ENCODE results near the gene OGT.
"Not testable (repeated sequence)": the region's sequence is repeated elsewhere in the genome, so short reads cannot be mapped to it uniquely, and the experiment has no call there.

OGT gene

GRCh38 chrX:71537743-71538142 lies 4.8 kb downstream of the OGT start:
- no peak for DNase-seq

- no peak for DNase-seq
Measured at GRCh38 chrX:71540801-71541200, 7.9 kb downstream of the OGT start.

- DNase-seq: no peak
Measured at GRCh38 chrX:71541210-71542022, 8.5 kb downstream of the OGT start.

- no peak for DNase-seq
Measured at GRCh38 chrX:71542411-71542810, 9.5 kb downstream of the OGT start.

- DNase-seq: no peak
Measured at GRCh38 chrX:71542825-71543224, 9.9 kb downstream of the OGT start.

- peak in 3 of 56 donors; percentile 1 to 6 (median 1) for DNase-seq
Measured at GRCh38 chrX:71543316-71543715, 10.4 kb downstream of the OGT start.

GRCh38 chrX:71545364-71545763 lies 12.5 kb downstream of the OGT start:
- DNase-seq: peak in 15 of 56 donors; percentile 0 to 53 (median 7)

GRCh38 chrX:71546879-71547278 lies 14.0 kb downstream of the OGT start:
- DNase-seq: no peak

- no peak for DNase-seq
Measured at GRCh38 chrX:71547339-71547738, 14.4 kb downstream of the OGT start.

GRCh38 chrX:71549986-71550385 lies 17.1 kb downstream of the OGT start:
- DNase-seq: no peak

- no peak for DNase-seq
Measured at GRCh38 chrX:71550578-71550977, 17.7 kb downstream of the OGT start.

- no peak for DNase-seq
Measured at GRCh38 chrX:71556036-71556435, 23.1 kb downstream of the OGT start.

- DNase-seq: no peak
Measured at GRCh38 chrX:71558920-71559319, 26.0 kb downstream of the OGT start.

- not testable (repeated sequence) for DNase-seq
Measured at GRCh38 chrX:71559773-71560172, 26.9 kb downstream of the OGT start.

GRCh38 chrX:71563921-71564320 lies 31.0 kb downstream of the OGT start:
- DNase-seq: no peak

GRCh38 chrX:71565474-71566041 lies 32.7 kb downstream of the OGT start:
- DNase-seq: no peak

GRCh38 chrX:71571390-71571789 lies 38.5 kb downstream of the OGT start:
- not testable (repeated sequence) for DNase-seq

GRCh38 chrX:71573590-71573989 lies 40.7 kb downstream of the OGT start:
- no peak for DNase-seq

- no peak for DNase-seq
Measured at GRCh38 chrX:71577682-71578081, 44.8 kb downstream of the OGT start.

GRCh38 chrX:71578253-71579135 lies 45.6 kb downstream of the OGT start, which contains the start of gene GCNA:
GCNA (plus strand) TSS chrX:71578437; CDS start chrX:71580822, 2,385 bp downstream.
- no peak for DNase-seq

- no peak for DNase-seq
Measured at GRCh38 chrX:71579136-71579989, 46.5 kb downstream of the OGT start.
